Measurements from ENCODE around the gene BMX. TPM values are rescaled to one million over a fixed set of nuclear protein-coding genes. Genes with fewer than 3 reads are reported as not detected.

BMX gene
- total RNA-seq, 1 experiment from 2014 or later: not detected

GRCh38 chrX:15599461-15599860 is 98.9 kb downstream of the BMX start:
- Histone ChIP-seq H4K20me1 (ENCODE audit: control insufficient read depth, insufficient read depth, insufficient read length) (no peaks in the 10 kb centered on the region), H4K8ac (replicated peaks; ENCODE audit: insufficient read length, low read depth, low read length) (no peak overlapping the region), H3K27ac (ENCODE audit: insufficient read length, low read depth, low read length) (no peak overlapping the region), H2AFZ (ENCODE audit: low read length) (no peak overlapping the region), H3K23me2 (ENCODE audit: insufficient read length, low read depth, low read length, poor library complexity, severe bottlenecking) (no peaks in the 10 kb centered on the region), H3T11ph (ENCODE audit: low read length) (no peak overlapping the region), H3K14ac (ENCODE audit: insufficient read depth, low read length) (no peak overlapping the region), H4K91ac (ENCODE audit: insufficient read length, low read depth, low read length) (no peak overlapping the region), H4K5ac (ENCODE audit: insufficient read length, low read depth, low read length) (no peak overlapping the region), H3K18ac (ENCODE audit: insufficient read length, low read depth, low read length) (no peak overlapping the region), H3K4me2 (ENCODE audit: insufficient read depth, insufficient read length, low read length) (no peak overlapping the region), H3K79me1 (ENCODE audit: insufficient read depth, low read depth, low read length, poor library complexity, severe bottlenecking) (no peaks in the 10 kb centered on the region), H2BK15ac (ENCODE audit: low read depth, low read length) (no peak overlapping the region), H3K56ac (ENCODE audit: insufficient read length, low read depth, low read length) (no peak overlapping the region), H3K4me1 (ENCODE audit: insufficient read depth, low read length) (no peaks in the 10 kb centered on the region), H3K23ac (ENCODE audit: insufficient read length, low read depth, low read length) (no peak overlapping the region), H3K79me2 (ENCODE audit: insufficient read depth, low read length) (no peaks in the 10 kb centered on the region), H3K9me3 (ENCODE audit: control insufficient read depth, low read depth, low read length) (no peaks in the 10 kb centered on the region), H2BK5ac (ENCODE audit: insufficient read length, low read length) (no peak overlapping the region), H3K9ac (ENCODE audit: extremely low read depth, insufficient read length, low read length) (no peak overlapping the region), H2BK12ac (ENCODE audit: insufficient read length, low read depth, low read length) (no peak overlapping the region), H2BK120ac (ENCODE audit: low read depth, low read length, poor library complexity, severe bottlenecking) (no peak overlapping the region), H2AK5ac (ENCODE audit: insufficient read length, low read length) (no peak overlapping the region), H3K27me3 (ENCODE audit: insufficient read depth, low read length) (no peaks in the 10 kb centered on the region), H3K4ac (ENCODE audit: low read depth, low read length) (no peak overlapping the region), H2BK20ac (ENCODE audit: low read depth, low read length, poor library complexity, severe bottlenecking) (no peak overlapping the region)
- no peak overlapping the region for H3K27ac Mint-ChIP-seq
- no peaks in the 10 kb centered on the region for H3K36me3 Mint-ChIP-seq (ENCODE audit: insufficient read depth in 1 of 3, low read depth in 3 of 3)
- no CpG with 5 or more reads among the region's 4 CpGs for WGBS (ENCODE audit: extremely low coverage, insufficient read length, low lambda C conversion rate)
- TF ChIP-seq CTCF (conservative IDR thresholded peaks at IDR 0.05): no peak
- no peak for DNase-seq
- peaks cover 0 to 2% of the 10 kb centered on the region in 2 experiments; a peak in 1 of 4 replicates for H3K4me1 Mint-ChIP-seq
- H3K9me3 Mint-ChIP-seq: no peaks in the 10 kb centered on the region
- no peaks in the 10 kb centered on the region for H3K27me3 Mint-ChIP-seq (ENCODE audit: low read depth)
- H3K4me3 Mint-ChIP-seq: no peak overlapping the region

Measured in H9 (cell line).